GM19452 (cell line): ENCODE measurements around the gene RAB39B.
"Not testable (repeated sequence)": the region's sequence is repeated elsewhere in the genome, so short reads cannot be mapped to it uniquely, and the experiment has no call there.

ENCODE experiments used
- ATAC-seq: cut with Tn5 transposase; IDR thresholded peaks from one replicate; pipeline ENCODE4 v1.9.1; 2021; ENCODE audit not compliant: unreplicated experiment

The RAB39B gene

GRCh38 chrX:155263854-155264628 lies at the start of gene RAB39B:
TSS of gene RAB39B (minus strand) at chrX:155264491. CDS start at chrX:155264288, 203 bp downstream.
- peak; percentile 86 for ATAC-seq

GRCh38 chrX:155313766-155314165 lies 49.5 kb upstream of the RAB39B start:
- ATAC-seq = no peak

GRCh38 chrX:155293771-155294170 lies 29.5 kb upstream of the RAB39B start:
- ATAC-seq = no peak

- no peak for ATAC-seq
These were observed 15.6 kb upstream of the RAB39B start for GRCh38 chrX:155279873-155280272.

GRCh38 chrX:155270969-155271368 lies 6.7 kb upstream of the RAB39B start:
- ATAC-seq = no peak

- not testable (repeated sequence) for ATAC-seq
These were observed 3.7 kb upstream of the RAB39B start for GRCh38 chrX:155267995-155268394.

GRCh38 chrX:155266439-155266838 lies 2.1 kb upstream of the RAB39B start:
- ATAC-seq = no peak

- ATAC-seq = peak; percentile 4
These were observed 1.1 kb downstream of the RAB39B start for GRCh38 chrX:155262970-155263754.

- ATAC-seq = no peak
These were observed 4.5 kb downstream of the RAB39B start for GRCh38 chrX:155259752-155260151.

GRCh38 chrX:155251391-155251790 lies 12.9 kb downstream of the RAB39B start:
- ATAC-seq = no peak

- no peak for ATAC-seq
These were observed 16.8 kb downstream of the RAB39B start for GRCh38 chrX:155247497-155247896.

- no peak for ATAC-seq
These were observed 17.5 kb downstream of the RAB39B start for GRCh38 chrX:155246748-155247147.

GRCh38 chrX:155242300-155242699 lies 22.0 kb downstream of the RAB39B start:
- ATAC-seq = no peak

GRCh38 chrX:155237719-155238118 lies 26.6 kb downstream of the RAB39B start:
- no peak for ATAC-seq

GRCh38 chrX:155235891-155236290 lies 28.4 kb downstream of the RAB39B start:
- no peak for ATAC-seq

- ATAC-seq = peak; percentile 74
These were observed 33.1 kb downstream of the RAB39B start for GRCh38 chrX:155231163-155231562.

- ATAC-seq = no peak
These were observed 38.5 kb downstream of the RAB39B start for GRCh38 chrX:155225774-155226173.

GRCh38 chrX:155223746-155224145 lies 40.5 kb downstream of the RAB39B start:
- not testable (repeated sequence) for ATAC-seq

- no peak for ATAC-seq
These were observed 42.9 kb downstream of the RAB39B start for GRCh38 chrX:155221351-155221750.

GRCh38 chrX:155218777-155219176 lies 45.5 kb downstream of the RAB39B start:
- ATAC-seq = no peak

- ATAC-seq = no peak
These were observed 47.3 kb downstream of the RAB39B start for GRCh38 chrX:155216940-155217440.
